HUES6 (cell line): ENCODE measurements around the gene CADPS.

Source experiments
- H3K27ac ChIP-seq: 2 replicates; pipeline ENCODE4 v1.7.0; 2013; ENCODE audit warnings: low read depth, mild to moderate bottlenecking, low read length, inconsistent platforms
- H3K27me3 ChIP-seq: 2 replicates; pipeline ENCODE4 v1.6.1; 2013; ENCODE audit warnings: low read length; ENCODE audit not compliant: control insufficient read depth, insufficient read depth
- H3K36me3 ChIP-seq: 2 replicates; pipeline ENCODE4 v1.6.1; 2013; ENCODE audit warnings: low read length; ENCODE audit not compliant: control insufficient read depth, insufficient read depth
- H3K4me1 ChIP-seq: 2 replicates; pipeline ENCODE4 v1.6.1; 2013; ENCODE audit warnings: low read length; ENCODE audit not compliant: control insufficient read depth, insufficient read depth
- H3K4me3 ChIP-seq: 2 replicates; pipeline ENCODE4 v1.5.1; 2013; ENCODE audit warnings: low read depth, low read length
- H3K9ac ChIP-seq: one replicate; pipeline ENCODE4 v1.6.1; 2013; ENCODE audit warnings: mild to moderate bottlenecking, low read length
- H3K9me3 ChIP-seq: 2 replicates; pipeline ENCODE4 v1.6.1; 2013; ENCODE audit warnings: low read depth, low read length; ENCODE audit not compliant: control insufficient read depth, insufficient read depth

The CADPS gene

DNA sequence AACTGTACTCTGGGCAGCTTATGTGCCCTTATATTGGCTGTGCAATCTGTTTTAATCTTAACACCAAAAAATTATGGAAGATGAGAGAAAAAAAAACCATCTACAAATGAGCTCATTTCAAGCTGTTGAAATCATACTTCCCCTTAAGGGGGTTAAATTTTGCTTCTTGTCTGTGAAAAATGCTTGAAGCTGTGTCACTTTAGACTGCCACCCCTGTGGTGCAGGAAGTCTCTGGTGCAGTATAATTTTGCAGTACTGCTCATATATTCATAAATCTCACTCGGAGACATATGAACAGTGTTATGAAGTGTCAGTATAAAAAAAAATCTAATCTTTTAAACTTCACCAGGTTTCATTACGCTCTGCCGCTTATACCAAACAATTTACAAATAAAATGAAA lies 471.5 kb downstream of the CADPS start:
- Histone ChIP-seq H3K36me3 (no peaks in the 10 kb centered on the region), H3K9me3 (no peaks in the 10 kb centered on the region), H3K4me1 (no peaks in the 10 kb centered on the region), H3K4me3 (no peak overlapping the region), H3K27ac (no peak overlapping the region), H3K27me3 (no peaks in the 10 kb centered on the region), H3K9ac (no peak overlapping the region)

DNA sequence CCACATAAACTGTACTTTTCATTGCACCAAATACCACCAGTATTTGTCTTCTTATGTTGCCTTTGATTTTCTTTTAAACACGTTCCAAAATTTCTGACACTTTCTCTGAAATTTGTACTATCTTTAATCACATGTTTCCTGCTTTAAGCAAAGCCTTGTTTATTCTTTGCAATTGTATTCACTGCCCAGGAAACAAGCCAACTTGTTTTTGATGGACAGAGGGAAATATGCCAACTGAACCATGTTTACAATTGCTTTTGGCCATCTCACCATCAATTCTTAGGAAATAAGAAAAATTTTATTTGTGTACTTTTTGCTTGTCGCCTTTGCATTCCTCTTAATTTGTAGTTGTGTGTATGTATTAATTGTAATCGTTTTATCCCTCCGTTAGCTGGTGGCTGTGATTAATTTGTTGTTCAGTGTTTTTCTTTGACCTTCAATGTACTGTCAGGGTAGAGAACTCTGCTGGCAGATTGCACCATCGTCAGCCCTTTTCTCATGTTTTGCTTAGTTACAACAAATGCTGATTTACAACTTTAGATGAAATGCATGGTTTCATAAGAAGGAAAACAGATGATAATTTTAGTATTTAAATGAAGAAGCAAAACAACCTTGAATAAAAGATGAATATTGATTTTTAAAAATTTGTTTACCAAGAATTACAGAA lies 482.5 kb downstream of the CADPS start:
- Histone ChIP-seq H3K36me3 (no peaks in the 10 kb centered on the region), H3K9ac (no peak overlapping the region), H3K27me3 (peaks cover 17% of the 10 kb centered on the region; the same call in 1 of the 2 replicates), H3K9me3 (no peaks in the 10 kb centered on the region), H3K4me1 (no peaks in the 10 kb centered on the region), H3K4me3 (no peak overlapping the region), H3K27ac (no peak overlapping the region)

DNA sequence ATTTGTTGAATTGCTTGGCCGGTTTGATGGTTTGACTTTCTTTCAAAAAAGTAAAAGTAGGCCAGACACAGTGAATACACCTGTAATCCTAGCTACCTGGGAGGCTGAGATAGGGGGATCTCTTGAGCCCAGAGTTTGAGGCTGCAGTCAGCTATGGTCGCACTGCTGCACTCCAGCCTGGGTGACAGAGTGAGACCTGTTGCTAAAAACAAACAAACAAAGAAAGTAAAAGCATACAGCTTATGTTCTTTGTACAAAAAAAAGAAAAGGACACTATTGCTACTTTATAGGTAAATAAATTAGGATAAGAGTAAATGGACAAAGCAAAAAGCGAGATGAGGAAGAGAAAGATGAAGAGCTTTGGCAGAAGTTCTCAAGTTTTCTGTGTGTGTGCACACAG lies 488.0 kb downstream of the CADPS start:
- Histone ChIP-seq H3K9ac (no peak overlapping the region), H3K4me3 (no peak overlapping the region), H3K36me3 (no peaks in the 10 kb centered on the region), H3K9me3 (no peaks in the 10 kb centered on the region), H3K27ac (no peak overlapping the region), H3K4me1 (no peaks in the 10 kb centered on the region), H3K27me3 (peaks cover 39% of the 10 kb centered on the region)

DNA sequence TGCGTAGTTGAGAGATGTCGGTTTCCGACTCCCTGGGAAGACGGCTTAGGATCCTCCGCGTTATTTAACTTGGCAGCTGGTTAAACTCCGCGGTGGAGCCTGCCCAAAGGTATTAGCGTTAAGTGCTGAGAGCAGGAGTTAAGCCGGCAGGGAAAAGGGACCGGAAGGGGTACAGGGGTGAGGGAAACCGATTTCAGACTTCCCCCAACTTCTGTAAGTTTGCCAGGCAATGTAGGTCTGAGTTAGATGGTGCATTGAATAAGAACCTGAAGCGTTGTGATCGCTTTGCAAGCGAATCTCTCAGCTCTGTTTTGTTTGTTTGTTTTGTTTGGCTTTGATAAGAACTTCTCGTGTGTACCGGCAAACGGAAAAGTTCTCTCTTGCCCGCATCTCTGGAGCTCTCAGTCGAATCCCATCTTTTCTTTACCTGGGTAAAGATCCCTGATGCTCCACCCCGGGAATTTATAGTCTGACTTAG lies 495.9 kb downstream of the CADPS start:
- Histone ChIP-seq H3K36me3 (no peaks in the 10 kb centered on the region), H3K27ac (no peak overlapping the region), H3K4me1 (peaks cover 41% of the 10 kb centered on the region), H3K9ac (no peak overlapping the region), H3K4me3 (peak overlapping the region; percentile 33), H3K9me3 (no peaks in the 10 kb centered on the region; the same call in 1 of the 2 replicates), H3K27me3 (peaks cover 96% of the 10 kb centered on the region)

DNA sequence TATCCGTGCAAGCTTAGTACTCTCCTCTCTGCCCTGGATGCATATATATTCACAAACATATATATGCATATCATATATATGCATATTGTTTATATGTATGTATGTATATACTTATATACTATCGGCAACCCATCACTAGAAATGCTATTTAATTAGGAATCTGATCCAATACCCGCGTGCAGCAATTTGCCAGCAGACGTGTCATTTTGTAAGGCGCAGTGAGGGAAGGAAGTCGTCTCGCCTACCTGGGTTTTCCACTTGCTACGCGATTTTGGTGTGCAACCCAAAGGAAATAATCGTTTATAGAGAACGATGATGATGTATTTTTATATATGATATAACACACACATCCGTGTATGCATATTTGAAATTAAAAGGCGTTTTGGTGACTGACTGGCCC lies 496.3 kb downstream of the CADPS start:
- H3K36me3 ChIP-seq = no peaks in the 10 kb centered on the region
- H3K9ac ChIP-seq = no peak overlapping the region
- H3K27ac ChIP-seq = no peak overlapping the region
- peaks cover 98% of the 10 kb centered on the region for H3K27me3 ChIP-seq
- peak overlapping the region; percentile 33 for H3K4me3 ChIP-seq
- H3K9me3 ChIP-seq = no peaks in the 10 kb centered on the region; the same call in 1 of the 2 replicates
- peaks cover 45% of the 10 kb centered on the region for H3K4me1 ChIP-seq

DNA sequence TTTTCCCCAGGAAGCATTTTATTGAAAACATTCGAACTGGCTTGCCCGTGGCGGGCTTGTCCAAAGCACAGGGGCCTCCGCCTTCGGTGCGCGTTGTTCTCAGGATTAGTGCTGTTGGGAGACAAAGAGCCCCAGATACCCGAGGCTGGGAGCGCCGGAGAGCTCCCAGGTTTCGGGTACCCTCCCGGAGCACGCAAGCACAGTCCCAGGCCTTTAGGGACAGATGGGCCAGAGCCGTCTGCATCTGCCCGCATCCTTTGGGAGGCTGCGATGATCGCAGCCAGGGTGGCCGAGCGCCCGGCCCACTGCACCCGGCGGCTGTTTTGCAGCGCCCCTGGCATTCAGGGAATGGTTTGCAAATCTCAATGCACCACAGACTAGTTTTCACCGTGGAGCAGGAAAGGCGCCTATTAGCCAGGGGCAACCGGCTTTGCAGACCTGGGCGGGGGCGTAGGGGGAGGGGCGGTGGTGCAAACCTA lies 496.9 kb downstream of the CADPS start:
- peaks cover 99% of the 10 kb centered on the region for H3K27me3 ChIP-seq
- H3K9me3 ChIP-seq = no peaks in the 10 kb centered on the region; the same call in 1 of the 2 replicates
- peaks cover 49% of the 10 kb centered on the region for H3K4me1 ChIP-seq
- peak overlapping the region; percentile 33; the same call in 1 of the 2 replicates for H3K4me3 ChIP-seq
- H3K36me3 ChIP-seq = no peaks in the 10 kb centered on the region
- no peak overlapping the region for H3K9ac ChIP-seq
- no peak overlapping the region for H3K27ac ChIP-seq

DNA sequence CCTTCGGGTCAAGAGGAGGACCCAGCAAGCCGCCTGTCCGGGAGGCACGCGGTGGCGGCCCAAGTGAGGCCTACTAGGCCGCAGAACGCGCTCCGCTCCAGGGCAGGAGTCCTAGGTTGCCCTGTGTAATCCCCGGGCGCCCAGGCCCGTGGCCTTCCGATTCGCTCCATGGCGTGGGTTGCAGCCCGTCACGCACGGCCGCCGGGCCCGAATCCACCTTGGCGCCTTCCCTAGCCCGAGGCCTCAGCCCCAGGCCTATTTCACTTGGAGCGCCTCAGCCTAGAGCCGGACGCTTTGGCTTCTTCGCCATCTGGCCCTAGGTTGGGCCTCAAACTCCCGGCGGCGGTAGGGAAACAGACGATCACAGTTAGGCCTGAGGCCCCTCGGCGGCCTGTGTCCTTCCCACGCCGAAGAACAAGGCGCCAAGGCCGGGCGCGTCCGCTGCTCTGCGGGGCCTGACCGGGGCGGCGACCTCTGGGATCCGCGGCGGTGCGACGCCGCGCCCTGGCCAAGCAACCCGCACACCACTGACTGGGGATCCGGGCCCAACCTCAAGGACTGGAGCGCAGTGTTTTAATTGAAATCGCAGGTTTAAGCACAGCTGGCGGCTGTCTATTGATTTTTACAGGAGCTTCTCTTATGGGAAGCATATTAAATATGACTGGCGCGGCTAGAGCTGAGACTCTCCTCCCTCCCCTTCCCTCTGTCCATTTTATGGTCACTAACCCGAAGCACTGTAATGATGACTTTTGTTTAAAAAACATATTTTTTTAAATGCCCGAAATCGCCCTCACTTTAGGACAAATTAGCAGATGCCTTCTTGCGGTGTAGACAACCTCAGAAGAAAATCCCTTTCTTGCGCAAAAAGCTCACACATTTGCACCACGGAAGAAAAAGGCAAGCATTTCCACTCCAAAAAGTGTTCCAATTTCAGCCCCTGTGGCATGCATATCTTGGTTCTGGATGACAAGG lies 498.0 kb downstream of the CADPS start:
- Histone ChIP-seq H3K9me3 (no peaks in the 10 kb centered on the region; the same call in 1 of the 2 replicates), H3K27ac (no peak overlapping the region), H3K4me1 (peaks cover 53% of the 10 kb centered on the region), H3K36me3 (no peaks in the 10 kb centered on the region), H3K4me3 (peak overlapping the region; percentile 31), H3K9ac (no peak overlapping the region), H3K27me3 (peaks cover 100% of the 10 kb centered on the region)

DNA sequence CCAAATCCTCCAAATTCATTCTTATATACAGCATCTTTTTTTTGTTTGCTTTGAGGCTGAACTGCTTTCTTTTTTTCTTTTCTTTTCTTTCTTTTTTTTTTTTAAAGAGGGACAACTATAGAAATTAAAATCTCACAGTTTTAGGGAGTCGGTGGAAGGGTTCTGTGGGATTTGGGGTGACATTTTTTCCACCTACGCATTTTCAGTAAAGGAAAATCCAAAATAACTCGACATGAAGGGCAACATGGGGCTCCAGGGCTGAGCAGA lies 498.8 kb downstream of the CADPS start:
- Histone ChIP-seq H3K4me3 (no peak overlapping the region), H3K9ac (no peak overlapping the region), H3K27me3 (peaks cover 100% of the 10 kb centered on the region), H3K9me3 (no peaks in the 10 kb centered on the region), H3K4me1 (peaks cover 61% of the 10 kb centered on the region), H3K36me3 (no peaks in the 10 kb centered on the region), H3K27ac (no peak overlapping the region)

DNA sequence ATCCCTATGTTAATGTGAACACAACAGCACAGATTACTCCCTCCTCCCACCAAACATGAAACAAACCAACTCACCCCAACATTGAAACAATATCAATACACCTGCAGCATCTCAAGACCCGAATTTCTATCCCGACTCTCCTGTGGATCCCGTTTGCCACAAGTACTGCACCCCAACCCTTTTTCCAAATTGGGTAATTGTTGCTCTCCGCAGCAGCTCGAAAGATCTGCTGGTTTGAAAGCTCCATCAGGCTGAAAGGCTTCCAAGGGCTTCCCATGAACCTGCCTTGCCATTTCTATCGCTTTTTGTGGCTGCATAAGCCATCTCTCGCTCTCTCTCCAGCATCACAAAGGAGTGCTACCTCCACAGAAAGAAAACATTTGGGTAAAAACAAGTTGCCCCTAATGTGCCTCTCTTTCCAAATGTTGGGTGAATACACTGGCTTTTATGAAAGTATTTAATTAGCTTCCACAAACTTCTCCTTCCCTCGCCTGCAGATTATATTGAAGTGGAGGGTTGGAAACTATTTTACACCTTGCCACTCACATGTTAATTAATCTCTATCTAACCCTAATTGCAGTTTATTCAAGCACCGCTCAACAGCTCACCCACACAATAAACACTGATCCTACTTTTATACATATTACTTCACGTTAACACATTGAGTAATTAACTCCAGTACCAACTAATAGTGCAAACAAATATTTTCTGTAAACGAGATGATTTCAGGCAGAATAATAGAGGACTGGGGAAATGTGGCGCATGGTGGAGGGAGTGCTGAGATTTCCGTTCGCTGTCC lies 499.4 kb downstream of the CADPS start:
- H3K27me3 ChIP-seq = peaks cover 100% of the 10 kb centered on the region
- H3K9me3 ChIP-seq = no peaks in the 10 kb centered on the region
- peaks cover 66% of the 10 kb centered on the region for H3K4me1 ChIP-seq

DNA sequence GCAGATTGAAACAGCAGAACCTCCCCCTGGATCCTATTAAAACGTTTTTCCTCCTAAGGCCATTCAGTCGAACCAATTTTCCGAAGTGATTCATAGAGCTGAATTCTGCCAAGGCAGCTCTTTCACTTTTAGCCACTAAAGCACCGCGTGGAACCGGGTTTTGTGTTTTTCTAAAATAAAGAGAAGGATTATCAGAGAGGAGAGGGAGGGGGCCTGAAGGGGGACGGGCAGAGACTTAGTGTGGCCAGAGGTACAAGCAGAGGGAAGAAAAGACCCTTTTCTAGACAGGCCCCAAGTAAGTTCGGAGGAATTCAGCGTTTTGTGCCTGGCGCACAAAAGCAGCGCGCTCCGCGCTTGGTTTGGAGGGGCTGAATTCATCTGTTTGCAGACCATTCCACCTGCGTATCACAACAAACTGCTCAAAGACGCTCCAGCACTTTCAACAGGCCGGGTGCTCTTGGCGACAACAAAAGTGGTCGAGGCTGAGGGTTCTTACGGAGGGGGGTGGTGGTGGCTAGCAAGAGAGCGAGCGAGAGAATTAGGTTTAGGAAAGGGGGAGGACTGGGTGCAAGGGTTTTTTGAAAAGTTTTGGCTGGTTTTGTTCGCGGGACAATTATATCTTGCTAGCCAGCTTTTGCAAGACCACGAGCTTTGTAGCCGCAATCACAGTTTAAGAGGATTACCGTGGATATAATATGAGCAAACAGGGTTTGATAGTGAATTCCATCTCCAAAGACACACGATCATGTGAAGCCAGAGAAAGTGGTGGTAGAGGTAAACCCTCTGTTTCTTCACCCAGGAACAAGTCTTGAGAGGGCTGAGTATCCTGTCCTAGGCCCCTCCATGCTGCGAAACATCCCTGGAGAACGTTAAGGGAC lies 500.6 kb downstream of the CADPS start:
- no peak overlapping the region for H3K9ac ChIP-seq
- no peak overlapping the region for H3K27ac ChIP-seq
- peaks cover 100% of the 10 kb centered on the region for H3K27me3 ChIP-seq
- H3K36me3 ChIP-seq = no peaks in the 10 kb centered on the region
- peak overlapping the region; percentile 36 for H3K4me3 ChIP-seq
- no peaks in the 10 kb centered on the region for H3K9me3 ChIP-seq
- H3K4me1 ChIP-seq = peaks cover 75% of the 10 kb centered on the region

More for the DNA sequence above, 499.4 kb downstream of the CADPS start:
- Histone ChIP-seq H3K9ac (no peak overlapping the region), H3K27ac (no peak overlapping the region), H3K4me3 (no peak overlapping the region), H3K36me3 (no peaks in the 10 kb centered on the region)
